ELR (cell line): ENCODE data around the gene DGCR8.
A peak's percentile ranks its signal among the peaks of the same experiment; 100 is the strongest.

Experiments
- DNase-seq: peaks from one replicate; pipeline ENCODE4 v3.0.0-alpha.2; 2015; ENCODE audit warnings: low read depth

The DGCR8 gene

DNA sequence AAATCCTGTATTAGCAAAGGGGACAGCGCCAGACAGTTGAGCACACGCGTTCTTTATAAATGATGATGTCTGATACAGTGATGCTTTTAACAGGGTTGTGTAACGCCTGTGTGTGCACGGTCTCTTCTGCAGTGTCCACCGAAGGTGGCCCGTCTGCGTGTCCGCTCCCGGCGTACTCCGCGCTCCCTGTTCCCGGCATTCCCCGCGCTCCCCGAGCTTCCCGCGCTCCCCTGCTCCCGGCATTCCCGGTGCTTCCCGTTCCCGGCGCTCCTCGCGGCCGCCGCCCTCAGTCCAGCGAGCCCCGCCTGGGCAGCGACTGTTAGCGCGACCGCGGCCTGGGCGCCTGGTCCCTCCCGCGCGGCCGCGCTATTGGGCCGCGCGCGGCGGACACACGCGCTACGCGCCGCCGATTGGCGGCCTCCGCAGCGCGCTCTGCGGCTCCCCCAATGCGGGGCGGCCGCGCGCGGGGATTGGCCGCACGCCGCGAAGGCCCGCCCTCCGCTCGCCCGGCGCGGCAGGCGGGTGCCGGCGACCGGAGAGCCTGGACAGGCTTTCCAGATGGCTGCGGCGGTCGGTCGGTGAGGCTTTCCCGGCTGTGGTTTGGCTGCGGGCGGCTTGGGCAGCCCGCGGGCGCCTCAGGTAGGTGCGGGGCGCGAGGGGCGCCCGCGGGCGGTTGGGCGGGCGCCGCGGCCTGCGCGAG, at the start of gene DGCR8:
DGCR8 (plus strand) TSS at position 497 of the 700 bp plus-strand sequence. CDS start 5,723 bp downstream, outside the sequence.
- peak; percentile 92 for DNase-seq

- DNase-seq: no peak
These were observed 48.2 kb upstream of the DGCR8 start for GRCh38 chr22:20031732-20032406.

- no peak for DNase-seq
These were observed 47.5 kb upstream of the DGCR8 start for GRCh38 chr22:20032407-20032991.

DNA sequence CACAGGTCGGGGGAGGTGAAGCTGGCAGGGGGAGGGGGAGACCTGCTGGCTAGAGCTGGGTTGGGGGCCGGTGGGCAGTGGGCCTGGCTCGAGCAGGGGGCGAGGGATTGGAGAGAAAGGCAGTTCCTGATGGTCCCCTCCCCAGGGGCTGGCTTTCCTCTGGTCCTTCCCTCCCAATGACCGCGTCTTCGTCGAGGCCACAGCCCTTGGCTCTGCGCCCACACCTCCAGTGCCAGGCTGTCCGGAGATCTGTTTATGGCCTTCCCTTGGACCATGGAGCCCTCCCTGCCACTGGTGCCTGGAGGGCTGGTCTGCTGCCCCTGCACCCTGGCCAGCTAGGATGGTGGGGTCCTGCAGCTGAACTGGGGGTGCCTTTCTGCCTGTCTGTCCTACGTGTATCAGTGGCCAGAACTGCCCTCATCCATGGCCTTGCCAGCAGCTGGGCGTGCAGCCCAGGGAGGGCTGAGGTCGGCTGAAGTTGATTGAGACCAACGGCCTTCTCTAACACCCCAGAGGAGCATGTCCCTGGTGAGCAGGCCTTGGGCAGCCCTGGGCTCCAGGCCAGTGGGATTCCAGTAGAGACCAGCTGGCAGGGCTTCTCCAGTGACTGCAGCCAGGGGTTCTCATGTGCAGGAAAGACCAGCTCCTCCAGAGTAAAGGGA, 46.9 kb upstream of the DGCR8 start:
- no peak for DNase-seq

GRCh38 chr22:20034143-20034542, 45.9 kb upstream of the DGCR8 start:
- peak; percentile 17 for DNase-seq

- no peak for DNase-seq
These were observed 44.5 kb upstream of the DGCR8 start for GRCh38 chr22:20035375-20036083.

- DNase-seq: no peak
These were observed 44.0 kb upstream of the DGCR8 start for GRCh38 chr22:20036084-20036482.

GRCh38 chr22:20036535-20037392, 43.3 kb upstream of the DGCR8 start:
- DNase-seq: no peak

DNA sequence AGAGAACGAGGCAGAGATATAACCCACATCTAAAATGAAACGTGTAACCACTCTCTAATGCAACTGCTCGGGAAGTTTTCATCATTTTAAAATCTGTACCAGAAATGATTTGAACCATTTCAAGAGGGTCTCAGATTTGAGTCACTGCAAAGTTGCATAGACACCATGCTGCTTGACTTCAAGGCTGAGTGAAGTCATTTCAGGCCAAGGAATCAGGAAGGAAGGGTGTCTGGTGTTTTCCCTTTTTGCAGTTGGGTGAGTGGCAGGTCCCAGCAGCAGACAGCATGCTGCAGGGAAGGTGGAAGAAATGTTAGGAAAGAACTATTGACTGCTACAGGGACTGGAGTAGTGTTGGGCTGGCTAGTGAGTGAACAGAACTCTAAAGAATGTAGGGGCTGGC, 42.6 kb upstream of the DGCR8 start:
- DNase-seq: no peak

- no peak for DNase-seq
These were observed 41.5 kb upstream of the DGCR8 start for GRCh38 chr22:20038574-20038973.

DNA sequence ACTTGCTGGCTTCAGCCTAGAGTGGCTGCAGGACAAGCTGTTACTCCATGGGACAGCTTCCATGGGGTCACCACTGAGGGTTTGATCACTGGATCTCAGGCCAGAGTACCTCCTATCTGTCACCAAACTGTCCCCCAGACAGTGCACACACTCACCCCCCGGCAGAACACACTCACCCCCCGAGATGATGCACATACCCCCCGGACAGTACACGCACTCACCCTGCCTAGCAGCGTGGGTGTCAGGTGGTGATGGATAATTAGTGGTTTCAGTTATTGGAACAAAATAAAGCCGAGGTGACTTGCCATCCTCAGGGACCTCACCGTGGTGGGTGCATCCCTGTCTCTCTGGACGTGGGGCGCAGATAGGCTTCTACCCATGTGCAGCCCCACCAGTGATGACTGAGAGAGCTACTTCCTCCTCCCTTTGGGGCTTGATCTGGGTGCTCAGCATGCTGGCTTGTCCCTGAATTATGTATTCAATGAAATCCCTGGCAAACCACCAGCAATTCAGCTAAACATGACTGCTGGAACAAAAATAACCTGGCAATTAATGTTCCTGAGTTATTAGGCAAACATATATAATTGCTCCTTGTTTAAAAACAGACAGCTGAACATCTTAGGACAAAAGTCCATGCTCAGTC, 40.2 kb upstream of the DGCR8 start:
- DNase-seq: no peak

DNA sequence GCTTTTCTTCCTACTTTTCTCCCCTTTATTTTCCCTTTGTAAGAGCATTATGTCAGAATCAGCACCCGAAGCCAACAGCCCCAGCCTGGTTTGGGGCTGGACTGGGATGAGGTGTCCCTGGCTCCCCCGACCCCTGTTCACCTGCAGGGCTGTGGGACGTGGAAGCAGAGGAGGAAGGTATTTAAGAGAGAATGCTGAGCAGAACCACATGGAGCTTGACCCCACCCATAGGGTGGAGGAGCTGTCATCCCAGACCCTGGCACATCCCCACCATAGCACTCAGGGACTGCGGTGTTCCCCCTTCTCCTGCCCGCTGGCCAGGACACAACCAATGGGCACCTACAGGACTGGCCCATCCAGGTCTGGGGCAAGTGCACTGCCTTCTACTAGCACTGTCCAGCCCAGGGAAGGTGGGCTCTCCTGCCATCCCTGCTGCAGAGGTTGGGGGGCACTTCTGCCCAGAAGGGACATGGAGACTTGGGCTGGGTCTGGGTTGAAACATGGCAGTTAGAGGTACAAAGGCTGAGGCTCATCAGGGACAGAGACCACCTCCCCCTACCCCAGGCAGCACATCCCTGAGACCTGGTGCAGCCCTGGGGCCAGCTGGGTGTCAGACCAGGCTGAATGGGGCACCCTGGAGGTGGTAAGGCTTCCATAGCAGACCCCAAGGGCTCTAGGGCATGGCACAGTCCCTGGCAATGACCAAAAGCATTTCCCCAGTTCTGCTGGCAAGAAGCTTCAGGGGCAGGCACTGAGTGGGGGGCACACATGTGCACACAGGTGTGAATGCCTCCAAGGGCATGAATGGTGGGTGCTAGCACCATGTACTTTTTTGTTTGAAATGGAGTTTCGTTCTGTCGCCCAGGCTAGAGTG, 39.5 kb upstream of the DGCR8 start:
- no peak for DNase-seq

GRCh38 chr22:20043057-20043996, 36.7 kb upstream of the DGCR8 start:
- no peak for DNase-seq

- DNase-seq: no peak
These were observed 36.1 kb upstream of the DGCR8 start for GRCh38 chr22:20043997-20044342.

DNA sequence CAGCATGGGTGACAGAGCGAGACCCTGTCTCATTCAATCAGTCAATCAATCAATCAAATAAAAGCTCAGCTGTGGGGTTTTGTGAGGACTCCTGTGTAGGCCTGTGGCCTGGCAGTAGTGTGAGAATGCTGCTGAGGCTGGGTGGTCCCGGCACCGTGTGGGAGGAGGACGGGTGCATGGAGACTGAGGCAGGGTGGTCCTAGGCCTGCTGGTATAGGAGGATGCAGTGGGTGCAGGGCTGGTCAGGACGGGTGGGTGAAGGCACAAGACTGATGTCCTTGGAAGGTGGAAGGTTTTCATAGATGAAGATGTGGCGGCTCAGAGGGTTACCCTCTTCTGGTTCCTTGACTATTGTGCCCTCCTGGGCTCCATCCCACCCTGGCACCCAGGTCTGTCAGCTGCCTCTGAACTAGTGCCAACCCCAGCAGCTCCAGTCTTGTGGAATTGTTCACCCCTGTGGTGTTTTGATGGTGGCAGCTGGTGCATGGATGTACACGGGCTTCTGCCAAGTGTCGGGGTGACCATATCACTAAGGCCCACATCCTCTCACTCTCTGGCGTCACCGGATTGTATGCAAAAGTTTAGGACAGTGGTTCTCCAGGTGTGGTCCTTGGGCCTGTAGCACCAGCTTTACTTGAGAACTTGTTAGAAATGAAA, 35.4 kb upstream of the DGCR8 start:
- DNase-seq: no peak

- DNase-seq: no peak
These were observed 33.3 kb upstream of the DGCR8 start for GRCh38 chr22:20046730-20047129.

DNA sequence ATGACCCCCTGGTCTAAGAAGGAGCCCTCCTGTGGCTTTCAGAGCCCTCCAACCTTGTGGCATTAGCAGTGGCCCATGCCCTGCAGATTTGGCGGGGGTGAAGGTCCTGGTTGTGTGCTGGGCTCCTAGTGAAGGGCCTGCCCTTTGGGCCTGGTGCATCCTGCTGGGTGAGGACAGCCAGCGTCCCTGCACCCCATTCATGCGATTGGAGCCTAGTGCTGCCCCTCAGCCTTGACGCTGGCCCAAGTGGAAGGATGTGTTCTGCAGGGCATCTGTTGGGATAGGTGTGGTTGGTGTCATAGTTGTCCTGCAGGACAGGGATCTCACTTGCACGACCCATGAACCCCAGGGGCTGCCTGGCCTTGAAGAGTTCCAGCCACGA, 28.1 kb upstream of the DGCR8 start:
- no peak for DNase-seq
